Left colon (tissue), 2 donors: Measurements from ENCODE around the gene PLXNB3. TPM values are rescaled to one million over a fixed set of nuclear protein-coding genes. Genes with fewer than 3 reads are reported as not detected.
"Not testable (repeated sequence)": the region's sequence is repeated elsewhere in the genome, so short reads cannot be mapped to it uniquely, and the experiment has no call there.

ENCODE experiments used
- ATAC-seq: fragments of 200-7000 bp; cut with Tn5 transposase; one replicate; pipeline ENCODE4 v1.9.1; 2020; ENCODE audit warnings: mild to moderate bottlenecking, moderate library complexity
- DNase-seq, 2 donors: peaks; one replicate each; pipeline ENCODE4 v3.0.0-alpha.2; 2020
- intact Hi-C, 2 donors: fragments of 100-400 bp; cut with DNase I in 1 of 2; cut with micrococcal nuclease in 1 of 2; formaldehyde crosslinking; loops; one replicate each; pipeline versions ENCODE4 v1.11.2 to v1.14.0; 2022; cut with DNase I, micrococcal nuclease
- long read RNA-seq: library from polyadenylated mRNA; unstranded; transcript quantifications from one replicate; pipeline ENCODE4 v2.0.0, GENCODE V29; 2021
- total RNA-seq, 2 donors: library from RNA; stranded (reverse); fragmentation: NEBNext Ultra II Directional; extraction: Animal tissue kit (Norgen Biotek cat#: 25700); gene quantifications; one replicate each; pipeline ENCODE4 v1.2.1, GENCODE V29; 2021
- donor health status: DM: no; HTN: no; CAD: no.
- donor health status: DM: yes; HTN: yes; CAD: no.

The PLXNB3 gene
- total RNA-seq: 1 to 10 TPM; 1.0 to 5.4 TPM
- long read RNA-seq, partial matches to known transcripts: 1 of 1 reads
- long read RNA-seq, other reads (novel, unspliced or antisense): 0 of 1 reads

DNA sequence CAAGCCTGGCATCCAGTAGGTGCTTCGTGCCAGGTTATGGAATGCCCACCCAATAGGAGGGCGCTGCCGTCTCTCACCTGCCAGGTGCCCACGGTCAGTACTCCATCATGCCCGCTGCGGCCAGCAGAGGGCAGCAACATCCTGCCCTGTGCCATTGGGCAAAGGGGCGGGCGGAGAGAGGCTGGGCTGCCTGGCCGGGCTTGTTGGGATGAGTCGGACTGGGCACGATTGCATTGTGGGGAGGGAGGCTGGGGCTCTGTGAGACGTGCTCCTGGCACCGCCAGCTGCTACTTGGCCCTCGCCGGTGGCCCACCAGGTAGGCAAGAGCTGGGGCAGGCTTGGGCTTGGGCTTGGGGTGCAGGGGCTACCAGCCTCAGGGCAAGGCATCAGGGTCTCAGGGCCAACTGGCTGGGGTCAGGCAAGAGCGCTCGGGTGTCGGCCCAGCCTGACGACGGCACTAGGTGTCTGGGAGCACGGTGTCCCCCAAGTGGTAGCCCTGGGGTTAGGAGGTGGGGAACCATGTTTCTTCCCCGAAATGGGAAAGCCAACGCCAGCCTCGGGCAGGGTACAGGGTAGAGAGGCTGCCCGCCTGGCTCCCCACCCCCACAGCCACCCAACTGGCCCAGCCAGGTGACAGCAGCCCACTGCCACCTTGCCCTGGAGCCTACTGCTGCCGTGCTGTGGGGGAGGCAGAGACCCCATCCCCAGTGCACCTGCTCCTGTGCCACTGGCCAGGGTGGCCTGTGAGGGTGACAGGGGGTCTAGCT lies at the start of gene PLXNB3:
TSS of gene PLXNB3 (plus strand) at position 261 of the 767 bp plus-strand sequence. CDS start 1,287 bp downstream, outside the sequence.
- DNase-seq (peak; percentile 79 to 88), ATAC-seq (peak; percentile 94)
- intact Hi-C loops: loop anchor here in 1 of 2 donors (5.0 kb wide), 1 partner anchor 188 kb away; no protein-coding TSS in a partner anchor

DNA sequence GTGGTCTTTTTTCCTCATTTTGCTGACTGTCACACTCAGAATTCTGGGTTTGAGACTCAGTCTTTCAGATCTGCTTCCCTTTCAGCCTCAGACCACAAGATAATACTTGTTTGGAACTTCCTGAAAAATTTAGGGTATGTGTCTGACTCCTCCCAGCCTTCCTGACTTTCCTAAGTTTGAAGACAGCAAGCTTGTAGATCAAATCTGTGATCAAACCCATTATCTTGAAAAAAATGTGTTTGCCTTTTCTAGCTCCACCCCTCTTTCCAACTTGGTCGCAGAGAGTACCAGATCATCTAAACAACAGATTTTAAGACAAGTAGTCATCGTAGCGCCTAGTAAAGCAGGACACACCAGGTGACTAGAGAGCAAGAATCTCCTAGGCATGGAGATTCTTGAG lies 49.8 kb upstream of the PLXNB3 start:
- intact Hi-C loops: no loop called here
- no peak for DNase-seq
- ATAC-seq: no peak

DNA sequence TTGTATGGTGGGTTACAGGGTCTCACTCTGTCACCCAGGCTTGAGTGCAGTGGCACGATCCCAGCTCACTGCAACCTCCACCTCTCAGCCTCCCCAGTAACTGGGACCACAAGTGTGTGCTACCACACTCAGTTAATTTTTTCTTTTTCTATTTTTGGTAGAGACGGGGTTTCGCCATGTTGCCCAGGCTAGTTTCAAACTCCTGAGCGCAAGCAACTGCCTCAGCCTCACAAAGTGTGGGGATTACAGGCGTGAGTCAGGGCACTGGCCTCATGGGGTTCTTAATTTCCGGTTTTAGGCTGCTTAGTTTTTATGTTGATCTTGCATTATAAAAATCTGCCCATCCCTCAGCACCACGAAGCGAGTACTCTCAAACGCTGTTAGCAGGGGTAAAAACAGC lies 46.6 kb upstream of the PLXNB3 start:
- DNase-seq (no peak), ATAC-seq (no peak)
- intact Hi-C loops: no loop called here

- DNase-seq: no peak
- no peak for ATAC-seq
Measured at GRCh38 chrX:153719238-153719637, 44.8 kb upstream of the PLXNB3 start.

DNA sequence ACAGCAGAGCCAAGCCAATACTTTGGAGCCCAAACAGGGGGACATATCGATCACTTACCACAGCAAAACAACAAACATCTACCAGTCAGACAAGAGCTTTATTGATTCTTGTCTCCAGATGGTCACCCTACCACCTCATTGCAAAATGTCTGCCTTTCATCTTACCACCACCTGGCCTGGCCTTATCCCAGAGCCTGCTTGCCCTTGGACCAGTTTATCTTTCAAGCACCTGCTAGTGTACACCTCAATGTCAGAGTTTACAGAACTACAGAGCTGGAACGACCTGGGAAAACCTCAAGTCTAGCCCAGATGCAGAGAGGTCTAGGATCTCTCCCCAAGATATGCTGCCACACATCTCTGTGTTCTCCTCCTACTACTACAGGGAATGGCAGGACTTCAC lies 44.3 kb upstream of the PLXNB3 start:
- DNase-seq (no peak), ATAC-seq (no peak)
- intact Hi-C loops: no loop called here

More at GRCh38 chrX:153719238-153719637, 44.8 kb upstream of the PLXNB3 start:
- intact Hi-C loops: no loop called here

DNA sequence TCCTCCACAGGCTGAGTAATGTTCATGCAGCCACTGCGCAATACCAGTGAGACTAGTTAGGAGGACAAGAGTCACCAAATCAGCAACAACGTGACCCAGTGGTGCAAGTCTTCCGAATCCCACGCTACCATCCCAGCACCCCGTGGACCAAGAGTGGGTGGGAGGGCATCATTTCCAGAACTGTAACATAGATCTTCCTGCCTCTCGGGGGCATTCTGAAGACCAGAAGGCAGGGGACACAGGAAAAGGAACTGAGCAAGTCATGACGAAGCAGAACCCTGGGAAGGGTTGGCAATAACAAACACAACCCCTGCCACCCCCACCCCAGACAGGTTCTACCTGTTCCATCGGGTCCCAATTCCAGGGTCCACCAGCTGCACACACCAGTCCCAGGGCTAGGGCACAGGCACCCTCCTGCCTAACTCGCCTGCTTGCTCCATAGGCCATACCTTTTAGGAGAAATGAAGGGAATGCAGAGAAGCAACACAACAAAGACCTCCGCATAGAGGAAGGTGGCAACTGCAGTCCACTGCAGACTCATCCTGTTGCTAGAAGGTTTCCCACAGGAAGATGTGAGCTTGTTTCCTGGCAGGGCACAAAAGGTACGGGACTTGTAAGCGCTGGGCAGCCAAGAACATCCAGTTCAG lies 41.2 kb upstream of the PLXNB3 start:
- intact Hi-C loops: no loop called here
- DNase-seq (no peak), ATAC-seq (no peak)

DNA sequence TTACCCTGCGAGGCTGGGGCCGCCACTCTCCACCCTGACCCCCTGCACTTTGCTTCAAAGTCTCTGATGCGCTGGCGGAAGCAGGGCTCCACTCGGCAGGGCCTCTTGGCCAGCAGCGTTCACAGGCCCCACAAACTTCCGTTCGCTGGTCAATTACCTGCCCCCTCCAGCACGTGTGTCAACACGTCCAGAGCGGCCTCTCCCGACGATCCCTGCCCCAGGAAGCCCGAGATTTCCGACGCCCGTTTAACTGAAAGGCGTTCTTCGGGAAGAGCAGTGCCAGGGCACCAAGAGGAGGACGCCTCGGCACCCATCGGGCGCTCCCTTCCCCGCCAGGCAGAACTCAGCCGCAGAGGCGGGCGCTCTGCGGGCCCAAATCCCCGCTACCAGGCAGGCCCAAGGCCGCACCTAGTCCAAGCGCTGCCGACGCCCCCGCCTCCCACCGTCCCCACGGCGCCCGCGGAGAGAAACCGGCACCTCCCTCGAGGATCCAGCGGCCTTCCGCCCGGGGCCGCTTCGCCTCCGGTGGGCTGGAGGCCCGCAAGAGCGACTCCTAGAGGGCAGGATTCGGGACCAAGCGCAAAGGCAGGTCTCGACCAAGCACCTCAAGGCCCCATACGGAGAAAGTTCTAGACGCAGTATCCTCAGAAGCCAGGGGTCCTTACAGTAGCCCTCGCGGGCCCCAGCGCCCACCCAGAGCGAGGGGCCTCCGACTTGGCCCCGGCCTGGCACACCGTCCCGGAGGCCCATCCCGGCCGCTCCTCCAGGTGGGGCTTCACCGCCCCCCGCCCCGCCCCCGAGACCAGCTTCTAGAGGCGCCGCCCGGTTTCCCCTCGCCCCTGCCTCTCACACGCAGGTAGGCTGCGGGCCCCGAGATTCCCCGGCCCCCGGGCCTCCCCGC lies 40.4 kb upstream of the PLXNB3 start:
- intact Hi-C loops: no loop called here
- ATAC-seq (peak; percentile 31), DNase-seq (peak; percentile 58 to 63)

DNA sequence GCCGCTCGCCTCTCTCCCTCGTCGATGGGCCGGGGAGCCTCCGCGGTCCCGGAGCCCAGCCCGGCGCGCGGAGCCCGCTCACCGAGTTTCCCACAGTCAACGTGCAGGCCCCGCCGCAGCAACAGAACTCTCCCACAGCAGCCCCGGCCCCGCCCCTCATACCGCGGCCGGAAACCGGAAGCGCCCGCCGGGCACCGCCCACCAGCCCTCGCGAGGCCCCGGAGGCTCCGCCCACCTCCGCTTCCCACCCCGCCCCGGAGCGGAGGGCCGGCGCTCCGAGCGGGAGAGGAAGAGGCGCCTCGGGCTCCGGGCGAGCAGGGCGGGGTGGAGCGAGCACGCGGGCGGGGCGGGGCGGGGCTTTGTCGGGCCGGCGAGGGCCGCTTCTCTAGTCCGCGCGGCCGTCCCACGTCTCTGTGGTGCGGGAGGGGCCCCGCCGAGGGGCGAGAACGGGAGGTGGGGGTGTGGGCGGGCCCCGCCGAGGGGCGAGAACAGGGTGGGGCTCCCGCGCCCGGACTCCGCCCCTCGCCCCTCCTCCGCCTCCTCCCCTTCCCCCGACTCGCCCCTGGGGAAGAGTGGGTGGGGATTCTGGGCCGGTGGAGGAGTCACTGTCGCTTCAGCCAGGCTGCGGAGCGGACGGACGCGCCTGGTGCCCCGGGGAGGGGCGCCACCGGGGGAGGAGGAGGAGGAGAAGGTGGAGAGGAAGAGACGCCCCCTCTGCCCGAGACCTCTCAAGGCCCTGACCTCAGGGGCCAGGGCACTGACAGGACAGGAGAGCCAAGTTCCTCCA lies 39.6 kb upstream of the PLXNB3 start, which contains the start of the genes ABCD1 and BCAP31:
TSS of gene ABCD1 (plus strand) at position 605 of the 787 bp plus-strand sequence. CDS start 411 bp downstream, outside the sequence.
TSS of gene BCAP31 (minus strand) at position 136 of the 787 bp plus-strand sequence. CDS start 1,143 bp downstream, outside the sequence.
- intact Hi-C loops: no loop called here
- peak; percentile 72 for ATAC-seq
- DNase-seq: peak; percentile 88 to 90

- ATAC-seq: no peak
- intact Hi-C loops: no loop called here
- peak in 1 of 2 donors; percentile 31 for DNase-seq
Measured at GRCh38 chrX:153725039-153725831, 38.8 kb upstream of the PLXNB3 start.

DNA sequence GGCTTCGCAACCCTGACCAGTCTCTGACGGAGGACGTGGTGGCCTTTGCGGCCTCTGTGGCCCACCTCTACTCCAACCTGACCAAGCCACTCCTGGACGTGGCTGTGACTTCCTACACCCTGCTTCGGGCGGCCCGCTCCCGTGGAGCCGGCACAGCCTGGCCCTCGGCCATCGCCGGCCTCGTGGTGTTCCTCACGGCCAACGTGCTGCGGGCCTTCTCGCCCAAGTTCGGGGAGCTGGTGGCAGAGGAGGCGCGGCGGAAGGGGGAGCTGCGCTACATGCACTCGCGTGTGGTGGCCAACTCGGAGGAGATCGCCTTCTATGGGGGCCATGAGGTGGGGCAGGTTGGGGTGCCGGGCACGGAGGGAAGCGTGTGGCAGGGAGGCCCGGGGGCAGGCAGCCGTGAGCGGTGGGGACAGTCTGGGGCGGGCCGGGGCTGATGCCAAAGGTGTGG lies 38.2 kb upstream of the PLXNB3 start:
- intact Hi-C loops: no loop called here
- DNase-seq (no peak), ATAC-seq (no peak)

GRCh38 chrX:153726286-153727122 lies 37.5 kb upstream of the PLXNB3 start:
- ATAC-seq: peak; percentile 15
- peak; percentile 67 to 76 for DNase-seq
- intact Hi-C loops: no loop called here

GRCh38 chrX:153727123-153727931 lies 36.7 kb upstream of the PLXNB3 start:
- DNase-seq (peak; percentile 60 to 65), ATAC-seq (peak; percentile 15)
- intact Hi-C loops: no loop called here

DNA sequence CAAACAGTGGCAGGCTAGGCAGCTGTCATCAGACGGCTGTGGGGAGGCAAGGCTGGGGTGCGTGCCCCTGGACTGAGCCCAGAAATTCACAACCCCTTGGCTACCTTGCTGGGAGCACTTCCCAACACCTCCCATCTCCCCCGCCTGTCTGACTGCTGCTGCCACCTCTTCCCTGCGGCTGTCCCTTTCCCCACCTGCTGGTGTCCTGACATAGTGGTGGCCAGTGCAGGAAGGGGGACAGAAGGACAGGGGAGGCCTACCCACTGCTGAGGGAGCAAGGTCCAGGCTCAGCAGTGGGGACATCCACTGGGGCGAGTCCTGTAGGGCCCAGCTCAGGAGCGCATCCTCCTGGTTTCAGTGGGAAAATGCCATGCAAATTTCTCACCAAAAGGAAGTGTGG lies 36.0 kb upstream of the PLXNB3 start:
- no peak for DNase-seq
- no peak for ATAC-seq
- intact Hi-C loops: no loop called here

- intact Hi-C loops: no loop called here
- DNase-seq: no peak
- no peak for ATAC-seq
Measured at GRCh38 chrX:153728951-153729631, 35.0 kb upstream of the PLXNB3 start.

DNA sequence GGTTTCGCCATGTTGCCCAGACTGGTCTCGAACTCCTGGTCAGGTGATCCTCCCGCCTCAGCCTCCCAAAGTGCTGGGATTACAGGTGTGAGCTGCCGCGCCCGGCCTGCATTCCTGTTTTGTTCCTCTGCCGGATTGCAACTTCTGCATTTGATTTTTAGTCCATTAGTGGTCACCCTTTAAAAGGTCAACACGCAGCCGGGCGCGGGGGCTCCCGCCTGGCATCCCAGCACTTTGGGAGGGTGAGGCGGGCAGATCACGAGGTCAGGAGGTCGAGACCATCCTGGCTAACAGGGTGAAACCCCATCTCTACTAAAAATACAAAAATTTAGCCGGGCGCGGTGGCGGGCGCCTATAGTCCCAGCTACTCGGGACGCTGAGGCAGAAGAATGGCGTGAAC lies 33.9 kb upstream of the PLXNB3 start:
- intact Hi-C loops: not testable (repeated sequence)

More for the DNA sequence above, 33.9 kb upstream of the PLXNB3 start:
- not testable (repeated sequence) for DNase-seq, ATAC-seq
